Lower leg skin (tissue), 3 donors: ENCODE data around the gene GRAP.

ENCODE experiments used
- CTCF ChIP-seq, 3 donors: fragments of 450-650 bp; IDR thresholded peaks; one replicate each; pipeline ENCODE4 v1.5.1; 2016; ENCODE audit warnings: antibody characterized with exemption in 3 of 3, mild to moderate bottlenecking in 3 of 3, moderate library complexity in 2 of 3
- POLR2A ChIP-seq, 2 donors: fragments of 450-650 bp; IDR thresholded peaks; one replicate each; pipeline ENCODE4 v1.6.1; 2016 to 2017; ENCODE audit warnings: antibody characterized with exemption in 2 of 2, mild to moderate bottlenecking in 1 of 2, moderate library complexity in 1 of 2

DNA sequence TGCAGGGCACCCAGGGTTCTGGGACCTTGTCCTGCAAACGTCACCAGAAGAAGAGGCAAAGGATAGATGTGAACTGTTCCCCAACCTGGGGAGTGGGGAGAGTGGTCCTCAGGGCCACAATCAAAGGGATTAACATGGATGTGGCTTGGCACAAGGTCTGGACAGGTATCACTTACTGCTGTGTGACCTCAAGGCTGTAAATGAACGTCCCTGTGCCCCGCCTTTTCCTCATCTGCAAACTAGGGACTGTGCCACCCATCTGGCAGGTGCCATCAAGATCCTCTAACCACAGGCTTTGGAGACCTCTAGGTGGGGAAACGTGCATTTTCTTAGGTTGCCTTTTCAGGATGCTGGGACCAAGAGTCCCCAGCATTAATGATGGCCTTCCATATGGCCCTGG, 69.7 kb downstream of the GRAP start:
- no peak for TF ChIP-seq CTCF (IDR thresholded peaks at IDR 0.05)
- TF ChIP-seq POLR2A (IDR thresholded peaks at IDR 0.05), result no peak
